ENCODE measurements around the gene TOB1.

The TOB1 gene

DNA sequence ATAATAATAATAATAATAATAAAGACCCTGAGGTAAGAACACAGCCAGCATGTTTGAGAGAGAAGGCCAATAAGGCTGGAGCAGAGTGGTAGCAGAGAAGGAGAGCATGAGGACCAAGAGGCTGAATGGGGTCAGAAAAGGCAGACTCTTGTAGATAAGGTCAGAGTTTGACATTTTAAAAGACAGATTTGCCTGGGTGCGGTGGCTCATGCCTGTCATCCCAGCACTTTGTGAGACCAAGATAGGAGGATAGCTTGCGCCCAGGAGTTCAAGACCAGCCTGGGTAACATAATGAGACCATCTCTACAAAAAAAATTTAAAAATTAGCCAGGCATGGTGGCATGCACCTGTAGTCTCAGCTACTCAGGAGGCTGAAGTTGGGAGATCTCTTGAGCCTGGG is 41.7 kb downstream of the TOB1 start:
- Mint-ChIP-seq H3K27me3 (peaks cover 3% of the 10 kb centered on the region), H3K4me3 (no peak overlapping the region), H3K4me1 (ENCODE audit: low read depth) (no peaks in the 10 kb centered on the region)

DNA sequence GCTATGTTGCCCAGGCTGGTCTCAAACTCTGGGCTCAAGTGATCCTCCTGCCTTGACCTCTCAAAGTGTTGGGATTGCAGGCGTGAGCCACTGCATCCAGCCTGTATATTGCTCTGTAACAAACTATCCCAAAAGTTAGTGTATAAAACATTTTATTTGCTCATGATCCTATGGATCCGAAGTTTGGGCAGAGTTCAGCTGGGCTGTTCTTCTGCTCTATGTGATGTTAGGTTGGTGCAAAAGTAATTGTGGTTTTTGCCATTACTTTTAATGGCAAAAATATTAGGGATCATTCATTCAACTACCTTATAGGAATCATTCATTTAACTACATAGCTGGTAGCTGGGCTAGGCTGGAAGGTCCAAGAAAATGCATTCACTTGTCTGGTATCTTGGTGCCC is 43.6 kb downstream of the TOB1 start:
- no peak overlapping the region for H3K4me3 Mint-ChIP-seq
- H3K4me1 Mint-ChIP-seq (ENCODE audit: low read depth) = no peaks in the 10 kb centered on the region
- no peaks in the 10 kb centered on the region for H3K36me3 Mint-ChIP-seq
- H3K27ac Mint-ChIP-seq = no peak overlapping the region
- H3K9me3 Mint-ChIP-seq (ENCODE audit: low read depth) = no peaks in the 10 kb centered on the region
- peaks cover 3% of the 10 kb centered on the region for H3K27me3 Mint-ChIP-seq

More for the DNA sequence above, 41.7 kb downstream of the TOB1 start:
- Mint-ChIP-seq H3K9me3 (ENCODE audit: low read depth) (no peaks in the 10 kb centered on the region), H3K27ac (no peak overlapping the region), H3K36me3 (no peaks in the 10 kb centered on the region)

DNA sequence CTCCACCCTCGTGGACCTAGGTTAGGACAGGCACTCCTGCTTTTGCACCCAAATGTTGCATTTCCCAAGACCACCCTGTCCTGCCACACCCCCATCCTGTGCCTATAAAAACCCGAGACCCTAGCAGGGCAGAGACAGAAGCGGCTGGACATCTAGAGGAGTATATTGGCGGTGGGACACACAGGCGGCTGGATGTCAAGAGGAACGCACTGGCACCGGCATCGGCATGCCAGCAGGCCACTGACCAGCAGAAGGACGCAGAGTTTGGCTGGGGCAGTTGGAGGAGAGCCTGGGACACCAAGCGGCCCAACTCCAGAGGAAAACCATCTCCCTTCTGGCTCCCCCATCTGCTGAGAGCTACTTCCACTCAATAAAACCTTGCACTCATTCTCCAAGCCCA is 45.5 kb downstream of the TOB1 start:
- Mint-ChIP-seq H3K4me3 (no peak overlapping the region), H3K9me3 (ENCODE audit: low read depth) (no peaks in the 10 kb centered on the region), H3K4me1 (ENCODE audit: low read depth) (peaks cover 5% of the 10 kb centered on the region), H3K27me3 (peaks cover 11% of the 10 kb centered on the region), H3K36me3 (no peaks in the 10 kb centered on the region), H3K27ac (no peak overlapping the region)

DNA sequence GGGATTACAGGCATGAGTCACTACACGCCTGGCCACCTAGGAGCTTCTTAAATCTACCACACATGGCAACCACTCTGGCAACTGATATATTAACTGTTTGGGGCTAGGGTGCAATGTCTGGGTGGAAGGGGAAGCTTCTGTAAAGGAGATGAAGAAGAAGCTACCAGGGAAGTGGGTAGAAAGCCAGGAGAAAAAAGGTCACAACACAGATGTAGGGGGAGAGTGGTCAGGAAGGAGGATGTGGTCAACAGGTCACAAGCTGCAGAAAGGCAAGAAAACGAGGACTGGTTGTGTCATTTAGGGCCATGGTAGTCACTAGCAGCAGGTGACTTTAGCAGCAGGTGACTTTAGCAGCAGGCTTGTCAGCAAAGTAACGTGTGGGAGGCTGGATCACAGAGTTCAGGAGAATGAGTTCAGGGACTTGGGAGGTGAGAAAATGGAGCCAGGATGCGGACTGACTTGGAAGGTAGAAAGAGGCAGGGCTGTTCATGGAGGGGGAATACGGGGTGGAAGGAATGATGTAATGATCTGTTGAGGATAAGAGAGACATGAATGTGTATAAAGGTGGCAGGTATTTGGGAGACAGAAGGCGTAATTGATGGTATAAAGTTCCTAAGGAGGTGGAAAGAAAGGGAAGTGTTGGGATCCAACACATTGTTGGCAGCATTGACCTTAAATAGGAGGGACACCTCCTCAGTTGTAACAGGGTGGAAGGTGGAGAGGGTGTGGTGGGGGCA is 47.1 kb downstream of the TOB1 start:
- H3K9me3 Mint-ChIP-seq (ENCODE audit: low read depth) = no peaks in the 10 kb centered on the region
- no peaks in the 10 kb centered on the region for H3K36me3 Mint-ChIP-seq
- no peak overlapping the region for H3K27ac Mint-ChIP-seq
- peaks cover 13% of the 10 kb centered on the region for H3K27me3 Mint-ChIP-seq
- H3K4me3 Mint-ChIP-seq = no peak overlapping the region
- peaks cover 5% of the 10 kb centered on the region for H3K4me1 Mint-ChIP-seq (ENCODE audit: low read depth)

DNA sequence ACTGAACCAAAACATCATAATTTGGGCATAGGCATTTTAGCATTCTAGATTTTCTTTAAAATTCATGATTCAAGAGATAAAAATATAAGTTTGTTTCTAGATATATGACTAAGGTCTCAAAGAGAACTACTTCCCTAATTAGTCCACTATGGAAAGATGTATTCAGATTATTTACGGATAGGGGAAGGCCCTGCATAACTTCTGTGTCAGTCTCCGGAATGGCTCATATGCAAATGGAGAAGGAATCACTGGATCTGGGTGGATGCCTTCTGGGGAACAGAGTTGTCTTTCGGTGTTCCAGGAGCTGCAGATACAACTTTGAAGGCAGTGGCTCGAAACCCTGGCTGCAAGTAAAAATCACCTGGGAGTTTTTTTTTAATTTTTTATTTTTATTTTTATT is 47.9 kb downstream of the TOB1 start:
- peaks cover 10% of the 10 kb centered on the region for H3K27me3 Mint-ChIP-seq
- no peak overlapping the region for H3K4me3 Mint-ChIP-seq
- H3K4me1 Mint-ChIP-seq (ENCODE audit: low read depth) = peaks cover 5% of the 10 kb centered on the region
- no peaks in the 10 kb centered on the region for H3K9me3 Mint-ChIP-seq (ENCODE audit: low read depth)
- no peaks in the 10 kb centered on the region for H3K36me3 Mint-ChIP-seq
- no peak overlapping the region for H3K27ac Mint-ChIP-seq

DNA sequence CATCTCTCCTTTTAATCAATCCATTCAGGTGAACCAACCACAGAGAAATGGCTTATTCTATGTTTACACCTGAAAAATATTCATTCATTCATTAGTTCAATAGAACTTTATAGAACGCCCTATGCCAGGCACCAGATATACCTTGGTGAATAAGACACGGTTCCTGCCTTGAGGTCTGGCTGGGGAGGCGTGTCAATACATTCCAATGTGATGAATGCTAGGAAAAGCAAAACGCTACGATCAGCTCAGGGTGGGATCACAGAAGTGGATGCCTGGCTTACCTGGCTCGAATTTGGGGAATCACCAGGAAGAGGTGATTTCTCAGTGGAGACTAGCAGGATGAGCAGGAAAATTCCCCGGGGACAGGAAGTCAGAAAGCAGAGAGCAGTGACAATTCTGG is 48.3 kb downstream of the TOB1 start:
- H3K4me3 Mint-ChIP-seq = no peak overlapping the region
- no peak overlapping the region for H3K27ac Mint-ChIP-seq
- H3K27me3 Mint-ChIP-seq = peaks cover 10% of the 10 kb centered on the region
- H3K4me1 Mint-ChIP-seq (ENCODE audit: low read depth) = peaks cover 5% of the 10 kb centered on the region
- no peaks in the 10 kb centered on the region for H3K36me3 Mint-ChIP-seq
- H3K9me3 Mint-ChIP-seq (ENCODE audit: low read depth) = no peaks in the 10 kb centered on the region

DNA sequence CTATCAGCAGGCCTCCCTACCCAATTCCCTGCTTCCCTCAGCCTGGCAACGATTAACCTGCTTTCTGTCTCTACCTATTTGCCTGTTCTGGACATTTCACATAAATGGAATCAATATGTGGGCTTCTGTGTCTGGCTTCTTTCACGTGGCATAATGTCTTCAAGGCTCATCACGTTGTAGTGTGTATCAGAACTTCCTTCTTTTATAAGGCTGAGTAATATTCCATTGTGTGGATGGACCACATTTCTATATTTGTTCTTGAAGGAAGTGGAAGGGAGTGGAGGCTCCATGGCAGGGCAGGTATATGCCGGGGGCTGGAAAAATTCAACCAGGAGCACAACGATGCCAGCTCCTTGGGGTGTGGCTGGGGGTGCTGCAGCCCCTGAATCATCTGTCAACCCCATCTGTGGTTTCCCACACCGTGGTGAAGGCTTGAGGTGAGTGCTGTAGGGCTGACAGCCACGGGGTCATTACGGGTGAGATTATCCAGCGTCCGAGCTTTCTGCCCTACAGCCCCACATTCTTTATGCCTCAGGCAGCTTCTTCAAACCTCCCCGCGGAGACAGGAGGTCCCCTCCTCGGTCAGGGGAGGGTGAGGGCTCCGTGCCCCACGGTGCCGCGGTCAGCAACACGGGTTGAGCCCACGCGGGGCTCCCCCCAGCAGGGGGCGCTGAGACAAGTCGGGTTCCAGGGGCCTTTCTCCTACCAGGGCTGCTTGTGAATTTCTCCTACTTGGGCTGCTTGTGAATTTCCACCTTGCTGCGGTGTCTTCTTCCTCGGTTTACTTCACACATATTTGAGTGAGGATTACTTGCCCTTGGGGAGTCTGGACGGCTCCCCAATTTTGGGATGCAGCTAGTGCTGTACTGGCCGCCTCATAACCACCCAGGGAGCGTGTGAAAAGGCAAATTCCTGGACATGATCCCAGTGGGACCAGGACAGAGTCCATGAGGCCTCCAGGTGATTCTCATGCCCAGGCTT is 49.1 kb downstream of the TOB1 start:
- H3K27me3 Mint-ChIP-seq = peaks cover 10% of the 10 kb centered on the region
- H3K36me3 Mint-ChIP-seq = no peaks in the 10 kb centered on the region
- H3K4me3 Mint-ChIP-seq = no peak overlapping the region
- H3K4me1 Mint-ChIP-seq (ENCODE audit: low read depth) = peaks cover 5% of the 10 kb centered on the region
- H3K9me3 Mint-ChIP-seq (ENCODE audit: low read depth) = no peaks in the 10 kb centered on the region
- no peak overlapping the region for H3K27ac Mint-ChIP-seq

DNA sequence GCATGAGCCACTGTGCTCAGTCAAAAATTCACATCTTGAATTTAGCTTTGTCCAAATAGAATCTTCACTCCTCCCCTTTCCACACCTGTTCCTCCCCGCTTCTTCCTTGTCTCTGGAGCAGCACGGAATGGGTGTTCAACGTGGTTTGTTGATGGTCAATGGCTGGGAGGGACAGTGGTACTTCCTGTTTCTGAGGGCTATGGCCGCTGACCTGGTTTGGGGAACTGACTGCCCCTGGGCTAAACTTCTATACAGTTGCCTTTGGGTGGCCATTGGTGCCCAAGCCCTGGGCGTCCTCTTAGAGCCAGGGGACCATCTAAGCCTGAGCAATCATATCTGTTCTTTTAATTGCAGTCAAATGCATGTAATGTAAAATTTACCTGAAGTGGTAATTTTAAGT is 49.9 kb downstream of the TOB1 start:
- no peaks in the 10 kb centered on the region for H3K36me3 Mint-ChIP-seq
- H3K4me3 Mint-ChIP-seq = no peak overlapping the region
- no peak overlapping the region for H3K27ac Mint-ChIP-seq
- no peaks in the 10 kb centered on the region for H3K9me3 Mint-ChIP-seq (ENCODE audit: low read depth)
- H3K4me1 Mint-ChIP-seq (ENCODE audit: low read depth) = peaks cover 5% of the 10 kb centered on the region
- H3K27me3 Mint-ChIP-seq = peaks cover 10% of the 10 kb centered on the region

DNA sequence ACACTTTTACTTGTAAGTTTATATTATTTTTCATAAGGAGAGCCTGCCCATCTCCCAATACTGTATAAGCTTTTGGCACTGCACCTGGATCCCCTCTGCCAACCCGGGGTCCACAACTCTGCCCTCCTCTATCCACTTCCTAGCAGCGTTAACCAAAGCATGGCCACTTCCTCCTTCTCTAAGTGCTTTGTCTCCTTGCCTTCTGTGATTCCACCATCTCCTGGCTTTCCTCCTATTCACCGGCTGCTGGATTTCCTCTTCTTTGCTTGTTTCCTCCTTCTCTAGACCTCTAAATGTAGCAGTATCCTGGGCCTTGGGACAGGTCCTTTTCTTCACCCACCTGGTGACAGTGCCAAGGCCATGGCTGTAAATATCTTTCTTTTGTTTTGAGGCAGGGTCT is 50.8 kb downstream of the TOB1 start:
- peaks cover 10% of the 10 kb centered on the region for H3K27me3 Mint-ChIP-seq
- no peak overlapping the region for H3K4me3 Mint-ChIP-seq
- no peaks in the 10 kb centered on the region for H3K36me3 Mint-ChIP-seq
- H3K27ac Mint-ChIP-seq = no peak overlapping the region
- peaks cover 5% of the 10 kb centered on the region for H3K4me1 Mint-ChIP-seq (ENCODE audit: low read depth)
- no peaks in the 10 kb centered on the region for H3K9me3 Mint-ChIP-seq (ENCODE audit: low read depth)

DNA sequence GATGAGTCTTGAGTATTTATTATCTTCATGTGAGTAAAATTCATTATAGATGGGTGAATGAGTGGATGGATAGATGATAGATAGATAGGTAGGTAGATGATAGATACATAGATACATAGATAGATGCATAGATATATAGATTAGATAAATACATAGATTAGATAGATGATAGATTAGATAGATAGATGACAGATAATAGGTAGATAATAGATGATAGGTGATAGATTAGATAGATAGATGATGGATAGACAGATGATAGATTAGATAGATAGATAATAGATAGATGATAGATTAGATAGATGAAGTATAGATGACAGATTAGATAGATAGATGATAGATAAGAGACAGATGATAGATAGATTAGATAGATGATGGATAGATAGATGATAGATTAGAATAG is 52.6 kb downstream of the TOB1 start:
- Mint-ChIP-seq H3K4me3 (no peak overlapping the region), H3K4me1 (ENCODE audit: low read depth) (peaks cover 5% of the 10 kb centered on the region), H3K9me3 (ENCODE audit: low read depth) (no peaks in the 10 kb centered on the region), H3K27ac (no peak overlapping the region), H3K36me3 (no peaks in the 10 kb centered on the region), H3K27me3 (peaks cover 10% of the 10 kb centered on the region)

All from activated naive CD8-positive, alpha-beta T cell (primary cell).